NCI-H2171 (cell line): ENCODE measurements around the gene TMEM198.

Source experiments
- DNase-seq: peaks from one replicate; lab custom pipeline; 2025; lab: John Stamatoyannopoulos, UW

TMEM198 gene

DNA sequence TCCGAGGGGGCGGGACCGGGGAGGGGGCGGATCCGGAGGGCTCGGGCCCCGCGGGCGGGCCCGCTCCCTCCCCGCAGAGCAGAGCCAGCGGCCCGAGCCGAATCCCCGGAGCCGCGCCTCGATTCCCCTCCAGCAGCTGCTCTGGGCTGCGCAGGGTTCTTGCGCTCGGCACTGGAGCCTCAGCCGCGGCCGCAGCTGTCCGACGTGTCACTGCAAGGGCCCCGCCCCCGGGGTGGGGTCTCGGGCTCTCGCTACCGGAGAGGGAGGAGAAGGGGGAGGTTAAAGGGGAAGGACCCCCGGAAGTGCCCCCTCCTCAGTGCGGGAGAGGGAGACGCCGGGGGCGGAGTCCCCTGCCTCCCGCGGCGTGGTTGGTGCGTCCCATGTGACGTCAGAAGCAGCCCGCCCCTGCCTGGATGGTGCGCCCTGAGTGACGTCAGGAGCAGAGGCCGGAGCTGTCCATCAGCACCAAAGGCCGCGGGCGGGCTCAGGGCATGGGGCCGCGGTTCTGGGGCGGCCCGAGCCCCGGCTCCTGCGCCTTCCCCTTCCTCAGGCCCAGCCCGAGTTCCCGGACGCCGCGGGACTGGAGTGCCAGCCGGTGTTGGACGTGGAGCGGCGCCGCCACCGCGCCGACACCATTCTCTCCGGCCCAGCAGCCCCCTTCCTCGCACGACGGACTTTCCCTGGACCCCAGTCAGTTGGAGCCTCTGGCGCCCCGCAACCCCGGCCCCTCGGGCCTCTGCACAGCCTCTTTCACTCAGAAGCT lies at the start of gene TMEM198, which contains the start of gene CHPF:
Gene TMEM198, plus strand, starts transcription at position 433 of the 763 bp plus-strand sequence. CDS start 700 bp downstream, outside the sequence.
Gene CHPF, minus strand, starts transcription at position 214 of the 763 bp plus-strand sequence. CDS start 271 bp downstream, outside the sequence.
- DNase-seq: peak; percentile 97

DNA sequence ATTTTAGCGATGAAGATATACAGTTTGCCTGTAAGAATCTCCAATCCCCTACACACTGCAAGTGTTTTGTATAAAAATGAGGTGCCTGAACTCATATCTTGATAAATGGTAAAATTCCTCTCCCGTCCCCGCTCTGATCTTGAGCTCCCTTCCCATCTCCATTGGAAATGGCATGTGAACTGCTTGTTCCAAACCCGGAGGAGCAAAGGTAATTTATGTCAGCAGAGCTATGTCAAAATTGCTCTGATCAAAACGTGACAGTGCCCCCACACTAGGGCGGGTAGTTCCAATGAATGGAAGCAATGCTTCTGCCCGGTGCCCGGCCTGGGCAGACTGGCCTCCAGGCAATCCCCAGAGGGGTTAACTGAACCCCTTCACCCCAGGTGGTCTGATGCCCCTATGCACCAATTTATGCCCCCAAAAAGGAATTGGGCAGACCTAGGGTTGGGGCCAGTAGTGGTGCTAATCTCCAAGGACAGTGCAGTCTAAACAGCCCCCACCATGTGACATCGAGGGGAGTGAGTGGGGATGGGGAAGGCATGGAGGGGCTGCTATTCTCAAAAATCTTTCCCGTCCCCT lies 48.8 kb upstream of the TMEM198 start:
- no peak for DNase-seq

- DNase-seq: peak; percentile 72
Observed at GRCh38 chr2:219495531-219496122, 48.2 kb upstream of the TMEM198 start.

DNA sequence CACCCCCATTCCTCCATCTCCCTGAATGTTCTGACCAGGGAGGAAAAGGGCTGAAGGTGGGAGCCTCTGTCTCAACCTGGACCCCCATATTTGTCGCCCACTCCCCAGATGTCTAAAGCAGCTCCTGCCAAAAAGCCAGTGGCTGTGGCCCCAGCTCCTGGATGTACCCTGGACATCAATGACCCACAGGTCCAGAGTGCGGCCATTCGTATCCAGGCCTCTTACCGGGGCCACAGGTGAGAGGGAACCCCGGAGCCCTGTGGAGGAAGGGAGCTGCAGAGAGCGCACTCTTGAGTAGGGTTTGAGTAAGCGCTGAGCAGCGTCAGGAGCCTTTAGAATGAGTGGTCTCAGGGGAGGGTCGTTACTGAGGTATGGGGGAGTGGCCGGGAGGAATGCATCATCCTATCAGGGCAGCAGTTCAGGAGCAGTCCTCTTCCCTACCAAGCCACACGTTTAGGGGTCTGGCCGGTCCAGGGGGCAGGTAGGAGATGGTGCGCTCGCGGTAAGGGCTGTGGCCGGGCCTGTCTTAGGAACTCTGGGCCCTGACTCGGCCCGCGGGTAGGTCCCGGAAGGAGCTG lies 47.5 kb upstream of the TMEM198 start:
- no peak for DNase-seq

DNA sequence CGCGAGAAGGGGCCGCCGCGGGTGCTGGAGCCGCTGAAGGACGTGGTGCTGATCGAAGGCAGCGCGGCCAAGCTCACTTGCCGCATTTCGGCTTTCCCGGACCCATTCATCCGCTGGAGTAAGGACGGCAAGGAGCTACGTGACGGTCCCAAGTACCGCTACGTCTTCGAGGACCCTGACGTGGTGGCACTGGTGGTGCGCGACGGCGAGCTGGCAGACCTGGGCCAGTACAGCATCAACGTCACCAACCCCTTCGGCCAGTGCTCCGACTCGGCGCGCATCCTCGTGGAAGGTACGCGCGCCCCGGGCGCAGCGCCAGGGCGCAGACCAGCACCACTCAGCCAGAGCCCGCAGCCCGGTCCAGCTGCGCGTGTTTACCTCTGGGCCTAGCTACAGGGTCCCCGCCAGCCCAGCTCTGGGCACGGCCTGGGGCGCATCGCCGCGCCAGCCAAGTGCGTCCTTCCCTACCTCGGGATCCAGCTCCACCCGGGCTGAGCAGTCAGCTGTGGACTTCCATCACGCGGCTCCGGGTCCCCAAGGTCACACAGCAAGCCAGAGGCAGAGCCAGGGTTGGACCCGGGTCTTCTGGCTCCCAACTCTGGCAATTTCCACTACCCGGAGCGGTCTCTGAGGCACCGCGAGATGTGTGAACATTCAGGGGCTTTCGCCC lies 46.9 kb upstream of the TMEM198 start:
- no peak for DNase-seq

GRCh38 chr2:219497495-219498279 lies 46.1 kb upstream of the TMEM198 start:
- DNase-seq: no peak

- DNase-seq: peak; percentile 97
Observed at GRCh38 chr2:219498280-219499057, 45.4 kb upstream of the TMEM198 start, which contains the start of gene GMPPA. GMPPA (plus strand) TSS chr2:219498891; CDS start chr2:219499976, 1,085 bp downstream.

DNA sequence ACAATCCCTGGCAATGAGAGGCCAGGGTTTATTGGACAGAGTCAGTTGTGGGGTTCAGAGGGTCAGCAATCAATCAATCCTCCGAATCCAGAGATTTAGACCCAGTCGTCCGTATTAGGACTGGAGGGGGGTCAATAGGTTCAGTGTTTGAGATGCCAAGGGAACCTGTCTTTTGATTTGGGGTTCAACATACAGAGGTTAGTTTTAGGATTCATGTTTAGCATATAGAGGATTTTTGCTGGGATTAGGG lies 44.8 kb upstream of the TMEM198 start:
- DNase-seq: no peak

- no peak for DNase-seq
Observed at GRCh38 chr2:219499555-219499954, 44.3 kb upstream of the TMEM198 start.

- no peak for DNase-seq
Observed at GRCh38 chr2:219500135-219500534, 43.7 kb upstream of the TMEM198 start.

DNA sequence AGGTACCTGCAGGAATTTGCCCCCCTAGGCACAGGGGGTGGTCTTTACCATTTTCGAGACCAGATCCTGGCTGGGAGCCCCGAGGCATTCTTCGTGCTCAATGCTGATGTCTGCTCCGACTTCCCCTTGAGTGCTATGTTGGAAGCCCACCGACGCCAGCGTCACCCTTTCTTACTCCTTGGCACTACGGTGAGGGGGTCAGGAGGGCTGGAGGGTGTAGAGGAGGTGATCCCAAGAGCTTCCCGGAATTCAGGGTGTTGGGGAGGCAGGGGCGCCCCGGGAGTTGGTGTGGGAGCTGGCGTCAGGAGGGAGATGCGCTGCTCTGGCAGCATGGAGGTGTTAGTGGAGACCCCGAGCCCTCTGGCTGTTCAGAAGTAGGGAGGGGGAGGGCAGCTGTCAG lies 42.0 kb upstream of the TMEM198 start:
- no peak for DNase-seq

DNA sequence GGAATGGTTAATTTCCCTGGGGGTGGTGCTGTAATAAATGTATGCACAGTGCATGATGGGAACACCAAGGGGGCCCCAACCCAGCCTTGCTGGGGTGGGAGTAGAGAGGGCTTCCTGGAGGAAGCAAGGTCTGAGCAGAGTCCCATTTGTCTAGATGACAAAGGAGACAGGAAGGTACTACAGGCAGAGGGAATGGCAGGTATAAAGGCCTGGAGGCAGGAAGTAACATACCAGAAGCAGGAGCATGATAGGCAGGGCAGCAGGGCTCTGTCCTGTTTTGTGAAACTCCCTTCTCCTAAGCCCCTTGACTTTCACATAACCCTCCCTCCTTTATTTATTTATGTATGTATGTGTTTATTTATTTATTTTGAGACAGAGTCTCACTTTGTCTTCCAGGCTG lies 41.2 kb upstream of the TMEM198 start:
- DNase-seq: no peak

GRCh38 chr2:219505585-219505984 lies 38.2 kb upstream of the TMEM198 start:
- DNase-seq: no peak

DNA sequence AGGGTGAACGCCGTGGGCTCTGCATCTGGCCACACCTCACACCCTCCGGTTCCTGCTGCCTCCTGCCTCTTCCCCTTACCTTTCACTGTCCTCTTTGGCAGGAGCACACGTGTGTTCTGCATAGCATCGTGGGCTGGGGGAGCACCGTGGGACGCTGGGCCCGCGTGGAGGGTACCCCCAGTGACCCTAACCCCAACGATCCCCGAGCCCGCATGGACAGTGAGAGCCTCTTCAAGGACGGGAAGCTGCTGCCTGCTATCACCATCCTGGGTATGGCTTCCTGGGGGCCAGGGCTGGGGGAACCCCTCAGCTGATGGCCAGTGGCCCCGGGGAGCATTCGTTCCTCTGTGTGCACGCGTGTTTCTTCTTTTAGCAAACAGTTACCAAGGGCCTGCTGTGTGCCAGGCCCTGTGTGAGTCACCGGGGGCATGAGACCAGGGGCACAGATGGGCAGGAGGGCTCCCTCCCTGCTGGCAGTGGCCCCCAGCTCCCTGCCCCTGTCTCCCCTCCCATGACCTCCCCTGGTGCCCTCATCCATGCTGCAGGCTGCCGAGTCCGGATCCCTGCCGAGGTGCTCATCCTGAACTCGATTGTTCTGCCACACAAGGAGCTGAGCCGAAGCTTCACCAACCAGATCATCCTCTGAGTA lies 37.6 kb upstream of the TMEM198 start:
- no peak for DNase-seq

DNA sequence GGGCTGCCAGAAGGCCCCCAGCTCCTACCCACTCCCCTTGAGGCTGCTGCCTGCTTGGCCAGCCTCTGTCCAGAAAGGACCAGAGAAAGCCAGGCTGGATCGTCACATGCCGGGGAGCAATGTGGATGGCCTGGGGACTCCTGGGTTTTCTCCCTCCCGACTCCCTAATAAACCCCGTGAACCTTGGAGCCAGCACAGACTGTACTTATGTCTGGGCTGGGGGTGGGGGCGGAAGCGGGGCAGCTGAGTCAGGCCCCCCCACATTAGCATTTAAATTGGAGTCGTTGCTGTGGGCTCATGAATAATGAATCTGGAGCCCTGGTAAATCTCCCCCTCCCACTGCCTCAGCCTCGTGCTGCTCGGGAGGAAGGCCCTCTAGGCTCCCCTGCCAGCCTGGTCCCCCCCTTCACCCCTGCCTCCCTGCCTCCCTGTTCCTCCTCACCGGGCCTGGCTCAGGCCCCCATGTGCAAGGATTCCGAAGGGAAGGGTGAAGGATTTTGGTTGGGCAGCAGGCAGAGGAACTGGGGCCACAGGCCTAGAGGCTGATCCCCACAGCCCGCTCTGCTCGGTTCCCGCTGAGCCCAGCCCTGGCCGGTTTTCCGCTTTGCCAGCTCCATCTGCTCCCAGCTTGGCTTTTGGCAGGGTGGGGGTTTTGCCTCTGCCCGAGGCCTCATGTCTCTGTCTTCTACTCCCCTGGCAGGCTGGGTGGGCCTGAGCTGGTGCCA lies 36.9 kb upstream of the TMEM198 start:
- peak; percentile 77 for DNase-seq

GRCh38 chr2:219507581-219508443 lies 36.0 kb upstream of the TMEM198 start:
- DNase-seq: no peak

GRCh38 chr2:219508444-219508734 lies 35.4 kb upstream of the TMEM198 start:
- no peak for DNase-seq

DNA sequence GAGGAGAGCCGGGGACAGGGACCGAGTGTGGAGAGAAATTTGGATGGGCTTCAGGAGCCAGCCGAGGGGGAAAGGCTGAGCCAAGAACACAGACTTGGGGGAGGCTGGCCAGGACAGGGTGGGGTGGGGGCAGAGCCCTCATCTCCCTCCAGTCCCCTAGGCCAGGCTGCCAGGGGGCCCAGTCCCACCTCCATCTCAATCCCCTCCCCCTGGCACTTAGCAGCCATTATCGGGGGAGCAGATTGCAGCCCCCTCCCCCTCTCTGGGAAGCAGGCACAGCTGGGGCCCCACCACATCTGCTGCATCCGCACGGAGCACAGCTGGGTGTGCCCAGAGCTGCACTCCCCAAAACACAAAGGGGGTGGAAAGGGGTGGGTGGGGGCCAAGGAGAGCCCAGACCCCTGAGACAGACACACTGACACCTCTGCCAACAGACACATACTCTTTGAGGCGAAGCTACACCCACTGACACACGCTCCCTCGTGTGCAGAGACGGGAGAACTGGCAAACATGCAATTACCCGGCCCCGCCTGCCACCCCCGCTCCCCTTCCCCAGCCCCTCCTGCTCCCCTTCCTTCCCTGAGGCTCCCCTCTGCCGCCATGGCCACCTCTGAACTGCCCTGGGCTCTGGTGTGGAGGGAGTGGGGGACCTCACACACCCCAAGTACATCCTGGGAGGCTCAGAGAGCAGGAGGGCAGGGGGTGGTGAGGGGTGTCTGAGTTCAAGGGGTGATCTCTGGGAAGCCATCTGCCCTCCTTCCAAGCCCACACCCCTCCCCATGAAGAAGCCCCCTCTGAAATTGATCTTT lies 34.7 kb upstream of the TMEM198 start:
- DNase-seq: peak; percentile 62
